Kidney tubule cell (primary cell): Measurements from ENCODE around the gene CHRM1.

Source experiments
- DNase-seq: peaks from one replicate; pipeline ENCODE4 v3.0.0-alpha.2; 2018; ENCODE audit warnings: low spot score

Gene CHRM1

GRCh38 chr11:62905296-62905695 lies 15.9 kb downstream of the CHRM1 start:
- DNase-seq: no peak

GRCh38 chr11:62902932-62903331 lies 18.2 kb downstream of the CHRM1 start:
- DNase-seq: no peak

DNA sequence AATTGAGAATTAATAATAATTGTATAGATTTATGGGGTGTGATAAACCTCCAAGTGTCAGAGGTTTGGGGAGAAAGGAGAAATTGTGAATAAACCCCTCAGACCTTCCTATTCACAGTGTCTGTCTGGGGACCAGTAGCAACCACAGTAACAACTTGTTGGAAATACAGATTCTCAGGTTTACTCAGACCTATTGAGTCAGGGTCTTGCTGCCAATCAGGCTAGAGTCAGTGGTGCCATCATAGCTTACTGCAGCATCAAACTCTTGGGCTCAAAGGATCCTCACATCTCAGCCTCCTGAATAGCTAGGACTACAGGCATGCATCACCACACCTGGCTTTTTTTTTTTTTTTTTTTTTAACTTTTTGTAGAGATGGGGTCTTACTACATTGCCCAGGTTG lies 23.1 kb downstream of the CHRM1 start:
- no peak for DNase-seq

GRCh38 chr11:62897311-62897710 lies 23.9 kb downstream of the CHRM1 start:
- no peak for DNase-seq

- no peak for DNase-seq
Observed at GRCh38 chr11:62896049-62896448, 25.1 kb downstream of the CHRM1 start.

- no peak for DNase-seq
Observed at GRCh38 chr11:62895501-62895900, 25.7 kb downstream of the CHRM1 start.

GRCh38 chr11:62892077-62892922 lies 28.9 kb downstream of the CHRM1 start:
- DNase-seq: no peak

DNA sequence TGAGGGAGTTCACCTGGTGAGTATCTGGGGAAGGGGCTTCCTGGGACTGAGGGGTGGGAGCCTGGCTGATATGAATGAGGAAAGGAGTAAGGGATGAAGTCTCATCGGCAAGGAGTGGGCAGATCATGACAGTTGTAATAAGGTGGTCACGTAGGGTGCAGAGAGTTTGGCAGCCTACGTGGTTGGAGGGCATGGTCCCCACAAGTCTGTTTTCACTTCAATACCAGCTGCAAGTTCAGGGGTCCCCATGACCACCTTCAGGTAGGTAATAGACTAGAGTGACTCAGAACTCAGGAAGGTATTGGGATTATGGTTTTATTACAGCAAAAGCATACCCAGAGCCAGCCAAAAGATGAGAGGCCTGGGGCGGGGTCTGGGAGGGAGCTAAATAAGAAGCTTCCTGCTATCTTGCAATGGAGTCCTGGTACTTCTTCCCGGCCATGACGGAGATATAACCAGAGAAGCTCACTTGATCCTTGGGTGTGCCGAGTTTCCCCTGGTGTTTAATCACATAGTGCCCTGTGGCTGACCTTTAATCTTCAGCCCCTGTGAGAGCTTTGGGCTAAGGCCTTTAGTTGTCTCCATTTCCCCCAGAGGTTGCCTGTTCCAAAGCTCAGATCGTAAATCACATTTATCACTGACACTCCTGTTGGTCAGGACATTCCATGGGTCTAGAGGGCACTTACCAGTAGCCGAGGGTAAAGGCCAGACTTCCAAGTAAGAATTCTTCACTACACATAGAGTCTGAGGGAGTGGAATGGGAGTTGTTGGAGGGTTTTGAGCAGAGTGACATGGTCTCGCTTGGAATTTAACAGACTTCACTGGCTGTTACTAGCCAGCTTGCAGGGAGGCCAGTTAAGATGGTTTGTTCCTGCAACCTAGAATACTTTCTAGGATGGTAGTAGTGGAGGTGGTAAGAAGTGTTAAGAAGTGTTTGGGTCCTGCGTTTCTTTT lies 31.4 kb downstream of the CHRM1 start:
- DNase-seq: peak; percentile 52

- DNase-seq: no peak
Observed at GRCh38 chr11:62889126-62889483, 32.1 kb downstream of the CHRM1 start.

- no peak for DNase-seq
Observed at GRCh38 chr11:62888406-62888805, 32.8 kb downstream of the CHRM1 start.

DNA sequence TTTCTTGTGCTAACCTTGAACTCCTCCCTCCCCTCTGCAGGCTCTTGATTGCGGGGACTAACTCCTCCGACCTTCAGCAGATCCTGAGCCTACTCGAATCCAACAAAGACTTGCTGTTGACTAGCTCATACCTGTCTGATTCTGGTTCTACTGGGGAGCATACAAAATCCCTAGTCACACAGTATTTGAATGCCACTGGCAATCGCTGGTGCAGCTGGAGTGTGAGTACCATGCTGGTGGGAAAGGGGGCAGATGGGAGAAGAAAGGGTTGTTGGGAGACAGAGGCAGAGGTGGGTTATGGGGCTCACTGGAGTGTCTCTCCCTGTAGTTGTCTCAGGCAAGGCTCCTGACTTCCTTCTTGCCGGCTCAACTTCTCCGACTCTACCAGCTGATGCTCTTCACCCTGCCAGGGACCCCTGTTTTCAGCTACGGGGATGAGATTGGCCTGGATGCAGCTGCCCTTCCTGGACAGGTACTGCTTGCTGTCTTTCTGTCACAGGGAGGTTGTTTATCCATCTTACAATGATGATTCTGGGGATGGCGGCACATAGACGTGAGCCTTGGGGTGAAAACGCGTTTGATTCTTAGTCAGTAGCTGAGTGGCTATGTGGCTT lies 35.9 kb downstream of the CHRM1 start:
- DNase-seq: no peak

DNA sequence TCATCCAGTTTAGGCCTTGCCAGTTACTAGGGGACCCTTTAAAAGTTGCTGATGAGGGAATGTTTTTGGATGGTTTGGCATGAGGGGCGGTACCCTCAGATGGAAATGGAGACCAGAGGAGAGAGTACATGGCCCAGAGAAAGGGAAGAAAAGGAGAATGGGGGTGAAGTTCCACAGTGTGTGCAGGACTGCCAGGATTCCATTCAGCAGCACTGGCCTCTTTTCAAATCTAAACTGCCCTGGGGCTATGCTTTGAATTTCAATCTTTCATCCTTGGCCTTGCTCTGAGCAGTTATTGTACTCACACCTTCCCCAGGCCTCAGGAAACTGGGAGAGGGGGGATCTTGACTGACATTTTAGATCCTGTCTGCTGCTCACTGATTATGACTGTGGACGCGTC lies 37.5 kb downstream of the CHRM1 start:
- no peak for DNase-seq

DNA sequence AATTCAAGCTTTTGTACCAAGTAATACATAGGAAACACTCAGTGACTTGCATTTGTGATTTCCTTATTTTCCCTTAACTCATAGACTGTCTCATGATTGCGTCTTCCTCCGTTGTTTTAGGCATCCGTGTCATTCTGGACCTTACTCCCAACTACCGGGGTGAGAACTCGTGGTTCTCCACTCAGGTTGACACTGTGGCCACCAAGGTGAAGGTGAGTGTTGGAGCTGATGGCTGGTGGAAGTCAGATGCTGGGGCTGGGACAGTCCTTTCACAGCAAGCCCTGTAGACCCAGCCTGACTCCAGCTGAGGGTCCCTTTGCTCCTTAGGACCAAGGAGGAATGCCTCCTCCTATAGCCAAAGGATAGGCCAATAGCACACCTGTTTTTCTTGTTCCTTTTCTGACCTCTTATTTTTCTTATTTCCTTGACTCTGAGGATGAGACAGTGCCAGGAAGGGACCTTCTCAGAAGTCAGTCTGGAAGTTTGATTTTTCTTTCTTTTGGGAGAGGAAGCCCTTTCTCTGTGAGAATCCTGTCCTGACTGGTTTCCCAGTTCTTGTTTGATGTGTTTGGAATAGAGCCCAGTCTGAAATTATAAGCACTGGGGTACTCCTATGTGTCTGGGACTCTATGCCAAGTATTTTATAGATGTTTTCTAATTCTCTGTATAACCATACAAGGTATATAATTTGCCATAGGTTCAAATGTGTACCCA lies 38.2 kb downstream of the CHRM1 start:
- no peak for DNase-seq

- no peak for DNase-seq
Observed at GRCh38 chr11:62882431-62882749, 38.8 kb downstream of the CHRM1 start.

GRCh38 chr11:62881579-62882430 lies 39.4 kb downstream of the CHRM1 start:
- peak; percentile 97 for DNase-seq

GRCh38 chr11:62880803-62881578 lies 40.2 kb downstream of the CHRM1 start, which contains the start of gene SLC3A2:
SLC3A2 (plus strand) TSS chr11:62880896; CDS start chr11:62881024, 128 bp downstream.
- peak; percentile 91 for DNase-seq

- DNase-seq: peak; percentile 83
Observed at GRCh38 chr11:62880231-62880802, 40.8 kb downstream of the CHRM1 start.

DNA sequence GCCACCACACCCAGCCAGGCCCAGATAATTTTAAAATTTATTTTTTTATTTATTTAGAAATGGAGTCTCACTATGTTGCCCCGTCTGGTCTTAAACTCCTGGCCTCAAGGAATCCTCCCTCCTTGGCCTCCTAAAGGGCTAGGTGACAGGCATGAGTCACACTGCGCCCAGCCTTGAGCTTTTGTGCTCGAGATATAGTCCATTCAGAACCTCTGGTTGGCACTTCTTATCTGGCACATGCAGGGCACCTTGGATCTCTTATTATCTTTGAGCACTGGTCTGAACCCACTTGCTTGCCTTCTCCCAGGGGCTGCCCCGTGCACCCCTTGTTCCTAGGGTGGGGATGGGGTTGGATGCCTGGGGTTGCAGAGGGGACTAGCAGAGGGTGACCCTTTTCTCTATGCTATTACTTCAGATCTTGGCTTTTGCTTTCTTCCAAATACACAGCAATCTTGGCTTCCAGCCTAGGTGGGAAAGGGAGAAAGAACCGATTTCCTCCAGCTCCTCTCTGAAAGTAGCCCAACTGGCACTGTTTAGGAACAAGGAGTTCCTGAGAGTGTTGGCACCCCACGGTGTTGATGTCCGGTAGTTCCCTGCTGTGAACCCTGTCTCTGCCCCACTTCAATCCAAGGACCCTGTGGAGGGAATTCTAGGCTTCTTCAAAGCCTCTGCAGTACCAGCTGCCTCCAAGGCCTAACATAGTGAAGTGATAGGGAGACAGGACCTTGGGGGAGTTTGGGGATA lies 41.8 kb downstream of the CHRM1 start:
- no peak for DNase-seq

DNA sequence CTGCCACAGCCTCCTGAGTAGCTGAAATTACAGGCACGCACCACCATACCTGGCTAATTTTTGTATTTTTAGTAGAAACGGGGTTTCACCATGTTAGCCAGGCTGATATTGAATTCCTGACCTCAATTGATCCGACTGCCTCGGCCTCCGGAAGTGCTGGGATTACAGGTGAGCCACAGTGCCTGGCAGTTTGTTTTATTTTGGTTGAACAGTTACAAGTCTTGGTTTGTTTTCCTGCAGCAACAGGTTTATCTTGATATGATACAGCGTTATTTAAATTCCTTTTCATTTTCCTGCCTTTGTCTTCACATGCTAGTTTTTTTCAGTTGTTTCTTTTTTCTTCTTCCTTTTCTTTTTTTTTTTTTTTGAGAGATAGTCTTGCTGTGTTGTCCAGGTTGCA lies 44.5 kb downstream of the CHRM1 start:
- DNase-seq: no peak
